HG02642 (cell line): ENCODE measurements around the gene LTBP3.

Source experiments
- ATAC-seq: cut with Tn5 transposase; IDR thresholded peaks from one replicate; pipeline ENCODE4 v1.9.1; 2021; ENCODE audit warnings: mild to moderate bottlenecking; ENCODE audit not compliant: unreplicated experiment, poor library complexity

Gene LTBP3

GRCh38 chr11:65558002-65558929, at the start of gene LTBP3:
TSS of gene LTBP3 (minus strand) at chr11:65558359. CDS start at chr11:65557959, 400 bp downstream.
- no peak for ATAC-seq

GRCh38 chr11:65606876-65607613, 48.9 kb upstream of the LTBP3 start:
- ATAC-seq: no peak

GRCh38 chr11:65604258-65604657, 46.1 kb upstream of the LTBP3 start:
- ATAC-seq: no peak

GRCh38 chr11:65599955-65600246, 41.7 kb upstream of the LTBP3 start:
- ATAC-seq: no peak

DNA sequence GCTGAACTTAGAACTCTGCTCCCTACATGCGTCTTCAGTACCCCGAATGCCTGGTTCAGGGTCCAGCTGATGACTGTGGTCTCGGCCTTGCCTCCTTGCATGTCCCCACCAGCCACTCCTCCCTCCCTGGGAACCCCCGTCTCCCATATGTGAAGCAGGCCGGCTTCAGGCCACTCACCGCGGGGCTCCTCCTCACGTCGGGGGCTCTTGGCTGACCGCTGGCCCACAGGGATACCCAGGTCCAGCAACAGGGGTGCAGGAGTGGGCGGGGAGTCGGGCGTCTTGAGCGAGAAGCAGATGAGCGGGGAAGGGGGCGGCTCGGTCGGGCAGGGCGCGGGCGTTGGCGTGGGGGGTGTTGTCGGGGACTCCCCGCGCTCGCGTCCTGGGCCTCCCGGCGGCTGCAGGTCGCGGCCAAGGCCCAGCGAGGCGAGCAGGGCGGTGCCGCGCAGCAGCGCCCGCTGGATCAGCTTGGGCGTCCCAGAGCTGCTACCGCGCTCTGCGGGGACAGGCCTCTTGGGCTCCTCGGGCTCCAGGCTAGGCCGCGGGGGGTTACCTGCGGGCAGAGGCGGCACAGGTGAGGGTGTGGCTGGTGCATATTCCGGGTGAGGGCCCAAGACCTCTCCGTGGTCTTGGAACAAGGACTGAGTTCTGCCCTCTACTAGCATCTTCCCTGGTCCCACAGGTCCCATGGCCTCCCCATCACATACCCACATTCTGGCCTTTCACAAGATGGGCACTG, 41.2 kb upstream of the LTBP3 start:
- no peak for ATAC-seq

DNA sequence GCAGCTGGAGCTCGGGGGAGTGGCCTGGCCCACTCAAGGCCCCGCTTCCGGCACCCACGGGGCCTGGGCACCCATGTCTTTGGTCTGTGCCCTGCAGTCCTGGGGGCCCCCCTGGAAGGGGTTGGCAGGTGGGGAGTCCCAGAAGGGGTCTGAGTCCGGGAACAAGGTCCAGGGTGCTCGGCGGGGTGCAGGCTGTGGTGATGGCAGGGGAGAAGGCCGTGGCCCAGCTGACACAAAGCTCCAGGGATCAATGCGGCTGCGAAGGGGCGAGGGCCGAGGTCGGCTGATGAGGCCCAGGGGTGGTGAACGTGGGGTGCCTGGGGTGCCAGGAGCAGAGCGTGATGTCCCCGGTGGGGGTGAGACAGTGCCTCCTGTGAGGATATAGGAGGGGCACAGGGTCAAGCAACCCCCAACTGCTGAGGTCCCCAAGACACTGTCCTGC, 40.1 kb upstream of the LTBP3 start:
- no peak for ATAC-seq

DNA sequence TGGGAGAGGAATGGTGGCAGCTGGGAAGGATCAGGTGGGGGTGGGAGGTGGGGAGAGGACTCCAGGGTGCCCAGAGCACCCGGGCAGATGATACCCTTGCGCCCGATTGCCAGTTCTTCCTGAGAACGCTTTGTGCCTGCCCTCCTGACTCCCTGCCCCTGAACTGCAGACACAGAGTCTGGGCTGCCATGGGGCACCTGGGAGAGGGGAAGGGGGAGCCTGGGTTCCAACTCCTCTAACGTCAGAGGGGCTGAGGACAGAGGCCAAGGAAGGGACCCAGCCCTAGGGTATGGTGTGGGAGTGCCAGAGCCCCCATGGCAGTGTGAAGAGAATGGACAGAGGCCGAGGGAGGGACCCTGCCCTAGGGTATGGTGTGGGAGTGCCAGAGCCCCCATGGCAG, 38.4 kb upstream of the LTBP3 start:
- no peak for ATAC-seq

DNA sequence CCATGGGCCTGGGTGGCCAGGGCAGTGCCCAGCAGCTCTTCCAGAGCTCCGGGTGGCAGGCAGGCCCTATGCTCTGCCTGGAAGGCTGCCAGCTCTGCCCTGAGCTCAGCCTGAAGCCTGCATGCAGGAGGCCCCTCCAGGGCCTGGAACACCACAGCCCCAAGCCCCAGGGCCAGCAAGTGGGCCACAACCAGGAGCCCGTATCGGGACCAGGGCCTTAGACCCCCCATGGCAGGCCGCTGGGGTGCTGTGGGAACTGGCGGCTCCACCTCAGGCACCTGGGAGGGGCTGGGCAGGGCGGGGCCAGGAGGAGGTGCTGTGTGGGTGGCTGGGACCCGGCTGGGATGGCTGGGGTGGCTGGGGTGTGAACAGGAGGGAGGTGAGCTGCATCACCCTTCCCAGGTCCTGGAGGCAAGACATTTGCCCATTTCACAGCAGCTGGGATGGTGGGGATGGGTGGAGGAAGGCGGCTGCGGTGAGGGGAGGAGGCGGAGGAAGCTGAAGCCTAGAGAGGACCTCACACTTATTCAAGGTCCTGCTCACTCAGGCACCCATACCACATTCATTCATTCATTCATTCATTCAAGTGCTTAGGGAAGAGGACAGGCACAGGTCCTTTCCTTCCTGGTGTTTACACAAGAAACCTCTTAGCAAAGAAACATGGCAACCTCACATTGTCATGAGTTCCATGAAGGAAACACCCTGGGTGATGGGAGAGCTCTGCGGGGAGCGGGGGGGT, 37.6 kb upstream of the LTBP3 start, which contains the start of gene KCNK7:
Gene KCNK7 (minus strand): TSS at position 258 of the 739 bp plus-strand sequence. CDS start 28 bp downstream, at position 230.
- no peak for ATAC-seq

DNA sequence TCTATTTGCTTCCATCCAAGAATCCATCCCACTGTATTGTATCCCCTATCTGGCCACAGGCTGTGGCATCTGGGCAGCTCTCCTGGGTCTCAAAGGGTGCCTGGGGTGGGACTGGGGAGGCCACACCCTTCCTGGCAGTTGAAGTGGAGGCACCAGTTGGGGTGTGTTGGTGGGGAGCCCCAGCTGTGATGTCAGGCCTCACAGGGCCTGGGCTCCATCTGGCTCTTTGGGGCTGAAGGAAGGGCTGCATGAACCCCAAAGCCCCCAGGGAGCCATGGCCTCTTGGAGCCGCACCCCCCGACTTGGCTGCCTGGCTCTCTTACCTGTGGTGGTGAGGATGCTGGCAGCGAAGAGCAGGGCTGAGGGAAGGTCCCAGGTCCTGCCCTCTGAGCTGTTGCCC, 37.0 kb upstream of the LTBP3 start:
- no peak for ATAC-seq

GRCh38 chr11:65593518-65594414, 35.6 kb upstream of the LTBP3 start:
- no peak for ATAC-seq

GRCh38 chr11:65592858-65593517, 34.8 kb upstream of the LTBP3 start:
- ATAC-seq: no peak

GRCh38 chr11:65591939-65592857, 34.0 kb upstream of the LTBP3 start:
- no peak for ATAC-seq

DNA sequence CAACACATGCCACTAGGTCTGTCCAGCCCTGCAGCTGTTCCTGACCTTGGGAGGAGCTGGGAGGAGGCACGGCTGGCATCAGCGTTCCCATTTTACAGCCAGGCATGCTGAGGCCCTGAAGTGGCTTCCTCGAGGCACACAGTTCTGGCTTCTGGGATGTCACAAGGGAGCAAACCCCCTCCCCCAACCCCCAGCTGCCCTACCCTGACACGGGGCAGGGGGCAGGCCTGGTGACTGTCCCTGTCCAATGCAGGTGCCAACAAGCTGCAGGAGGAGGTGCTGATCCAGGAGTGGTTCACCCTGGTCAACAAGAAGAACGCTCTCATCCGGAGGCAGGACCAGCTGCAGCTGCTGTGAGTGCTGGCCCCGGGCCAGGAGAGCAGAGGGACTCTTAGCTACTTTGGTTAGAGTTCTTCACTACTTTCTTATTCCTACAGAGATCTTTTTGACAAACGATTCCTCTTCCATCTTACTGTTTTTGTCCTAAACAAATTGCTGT, 32.1 kb upstream of the LTBP3 start:
- ATAC-seq: no peak

- no peak for ATAC-seq
Measured at GRCh38 chr11:65589444-65590239, 31.5 kb upstream of the LTBP3 start.

GRCh38 chr11:65588199-65589054, 30.3 kb upstream of the LTBP3 start:
- peak; percentile 78 for ATAC-seq

DNA sequence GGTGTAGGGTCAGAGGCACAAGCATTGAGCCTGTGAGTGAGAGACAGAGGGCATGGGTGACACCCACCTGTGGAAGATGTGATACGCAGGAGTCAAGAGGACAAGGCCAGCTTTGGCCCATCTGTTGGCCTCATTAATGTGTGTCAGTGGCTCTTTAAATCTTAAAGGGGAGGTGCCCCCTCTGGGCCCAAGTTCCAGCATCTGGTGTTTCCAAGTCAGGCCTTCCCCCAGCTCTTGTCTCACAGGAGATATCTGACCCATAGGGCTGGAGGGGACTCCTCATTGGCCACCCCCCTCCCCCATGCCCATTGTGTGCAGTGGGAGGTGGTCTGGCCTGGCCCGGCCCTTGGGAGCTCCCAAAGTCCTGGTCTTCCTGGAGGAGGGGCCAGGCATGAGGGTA, 28.5 kb upstream of the LTBP3 start:
- no peak for ATAC-seq
